HepG2 (cell line): ENCODE measurements around the gene PPP1R2C. TPM values are rescaled to one million over a fixed set of nuclear protein-coding genes. Genes with fewer than 3 reads are reported as not detected.

Experiments
- ATAC-seq: fragments of 200-7000 bp; cut with Tn5 transposase; 3 replicates; pipeline ENCODE4 v1.9.1; 2020; ENCODE audit warnings: mild to moderate bottlenecking, moderate library complexity
- BruUV-seq: library from RNA; stranded (reverse); fragments of 400-500 nt; replicated peaks from 2 replicates; lab custom pipeline; 2021; lab: Mats Ljungman, UMichigan
- CTCF ChIA-PET: fragments of 300-600 bp; formaldehyde crosslinking; extraction: SDS; loops from one replicate; lab custom pipeline; 2021; ENCODE audit warnings: low total read pairs, inconsistent platforms, low intra/inter-chr PET ratio; lab: Yijun Ruan, JAX
- POLR2A ChIA-PET: fragments of 350-600 bp; sonication (Branson Sonifier 250); formaldehyde crosslinking; loops from one replicate; lab custom pipeline; 2020; ENCODE audit warnings: antibody characterized with exemption, inconsistent platforms; lab: Yijun Ruan, JAX
- DNase-seq: peaks from one replicate; pipeline ENCODE4 v3.0.0-alpha.2; 2015; ENCODE audit warnings: low spot score
- FAIRE-seq: peaks from 3 replicates; lab custom pipeline; 2011; peaks lifted over from hg19 to GRCh38; lab: Jason Lieb, UNC
- H2AFZ ChIP-seq: one replicate; pipeline ENCODE4 v1.6.1; 2011; ENCODE audit warnings: low read length, inconsistent platforms
- H3K27ac ChIP-seq: fragments of 300-600 bp; 3 replicates; pipeline ENCODE4 v1.8.0; 2011; ENCODE audit warnings: mixed run types, mild to moderate bottlenecking, mixed read lengths, low read length, inconsistent platforms; ENCODE audit not compliant: insufficient read depth; ENCODE audit errors: extremely low read length
- H3K27me3 ChIP-seq, 2 experiments: fragments of 200-600 bp in 1 of 2; 2 replicates in 1 of 2; 3 replicates in 1 of 2; pipeline versions ENCODE4 v1.6.0 to v1.8.0; 2011; ENCODE audit warnings: low read length in 2 of 2, mild to moderate bottlenecking in 2 of 2, moderate library complexity in 2 of 2, inconsistent platforms in 1 of 2; ENCODE audit not compliant: insufficient read depth in 2 of 2, control insufficient read depth in 1 of 2
- H3K36me3 ChIP-seq, 2 experiments: fragments of 200-600 bp in 1 of 2; replicated peaks in 1 of 2; 2 replicates in 1 of 2; 3 replicates in 1 of 2; pipeline versions ENCODE4 v1.5.1 to v1.8.0; 2011; ENCODE audit warnings: low read length in 2 of 2, inconsistent platforms in 1 of 2; ENCODE audit not compliant: insufficient read depth in 2 of 2, control insufficient read depth in 1 of 2
- H3K4me1 ChIP-seq: 2 replicates; pipeline ENCODE4 v1.5.1; 2012; ENCODE audit warnings: low read length, inconsistent platforms; ENCODE audit not compliant: insufficient read depth
- H3K4me2 ChIP-seq: 2 replicates; pipeline ENCODE4 v1.6.0; 2011; ENCODE audit warnings: low read depth, low read length, inconsistent platforms
- H3K4me3 ChIP-seq, 3 experiments: fragments of 200-600 bp in 1 of 3; sonication (generic), shearing (Covaris generic) in 1 of 3; replicated peaks in 1 of 3; 2 replicates each; pipeline ENCODE4 v1.5.1; 2011 to 2016; ENCODE audit warnings: low read length in 3 of 3, inconsistent platforms in 2 of 3, low read depth in 2 of 3, mild to moderate bottlenecking in 2 of 3, control low read depth in 1 of 3, mixed read lengths in 1 of 3; ENCODE audit not compliant: insufficient read depth in 1 of 3
- H3K79me2 ChIP-seq: one replicate; pipeline ENCODE4 v1.6.1; 2011; ENCODE audit warnings: low read length, inconsistent platforms; ENCODE audit not compliant: insufficient read depth
- H3K9ac ChIP-seq: 2 replicates; pipeline ENCODE4 v1.6.0; 2011; ENCODE audit warnings: mild to moderate bottlenecking, low read depth, low read length, inconsistent platforms; ENCODE audit not compliant: insufficient read depth
- H3K9me3 ChIP-seq: 2 replicates; pipeline ENCODE4 v1.5.1; 2012; ENCODE audit warnings: mild to moderate bottlenecking, low read length
- H4K20me1 ChIP-seq: 2 replicates; pipeline ENCODE4 v1.6.0; 2011; ENCODE audit warnings: inconsistent platforms, mild to moderate bottlenecking, low read length, moderate library complexity; ENCODE audit not compliant: insufficient read depth
- ARNT2 ChIP-seq: sonication (generic); formaldehyde crosslinking; IDR thresholded peaks from 2 replicates; pipeline ENCODE4 v1.8.0; 2022; ENCODE audit warnings: mild to moderate bottlenecking, low read depth, missing genetic modification reagents, moderate library complexity
- CHD4 ChIP-seq: fragments of 200-600 bp; sonication (generic); IDR thresholded peaks from 2 replicates; pipeline ENCODE4 v1.7.0; 2017; ENCODE audit warnings: mild to moderate bottlenecking, low read length, borderline replicate concordance
- HIC2 ChIP-seq: sonication (generic); formaldehyde crosslinking; IDR thresholded peaks from 2 replicates; pipeline ENCODE4 v1.9.0; 2022; ENCODE audit warnings: low read depth, missing genetic modification reagents
- HNRNPL ChIP-seq: fragments of 200-400 bp; formaldehyde crosslinking; IDR thresholded peaks from 2 replicates; pipeline ENCODE4 v1.6.1; 2017; ENCODE audit warnings: mild to moderate bottlenecking, low read depth, low read length
- REPIN1 ChIP-seq: sonication (generic); formaldehyde crosslinking; IDR thresholded peaks from 2 replicates; pipeline ENCODE4 v1.8.0; 2022; ENCODE audit warnings: missing genetic modification reagents, low read depth, mild to moderate bottlenecking, borderline replicate concordance
- THAP9 ChIP-seq: sonication (generic); formaldehyde crosslinking; IDR thresholded peaks from 2 replicates; pipeline ENCODE4; 2020; ENCODE audit warnings: missing genetic modification reagents, mild to moderate bottlenecking, borderline replicate concordance
- ZBTB38 ChIP-seq: sonication (generic); formaldehyde crosslinking; IDR thresholded peaks from 2 replicates; pipeline ENCODE4 v1.5.1; 2020; ENCODE audit warnings: mild to moderate bottlenecking, missing genetic modification reagents
- ZFYVE20 ChIP-seq: sonication (generic); formaldehyde crosslinking; IDR thresholded peaks from 2 replicates; pipeline ENCODE4 v1.8.0; 2023; ENCODE audit warnings: low read depth, mild to moderate bottlenecking, moderate library complexity, missing genetic modification reagents, borderline replicate concordance
- ZNF317 ChIP-seq: sonication (generic); formaldehyde crosslinking; IDR thresholded peaks from 2 replicates; pipeline ENCODE4 v1.5.0; 2020; ENCODE audit warnings: mild to moderate bottlenecking, missing genetic modification reagents
- ZNF354B ChIP-seq: sonication (generic); formaldehyde crosslinking; IDR thresholded peaks from 2 replicates; pipeline ENCODE4 v1.8.0; 2022; ENCODE audit warnings: mild to moderate bottlenecking, missing genetic modification reagents
- ZNF546 ChIP-seq: sonication (generic); formaldehyde crosslinking; conservative IDR thresholded peaks from 2 replicates; pipeline ENCODE4 v1.8.1; 2023; ENCODE audit warnings: mild to moderate bottlenecking, missing genetic modification reagents
- ZNF569 ChIP-seq: sonication (generic); formaldehyde crosslinking; IDR thresholded peaks from 2 replicates; pipeline ENCODE4 v1.5.0; 2020; ENCODE audit warnings: mild to moderate bottlenecking, missing genetic modification reagents, moderate library complexity, borderline replicate concordance
- ZNF792 ChIP-seq: IDR thresholded peaks from 2 replicates; pipeline ENCODE4 v1.6.1; 2016
- WGBS: methylation state at CpG from one replicate; pipeline ENCODE4 v1.1.6; 2017; ENCODE audit warnings: low lambda C conversion rate; 5-methylcytosine and 5-hydroxymethylcytosine counted together
- in situ Hi-C: cut with HindIII; loops from 2 replicates; pipeline ENCODE4 v1.10.0; 2017; ENCODE audit warnings: low pct_unique_long_range_greater_than_20kb; ENCODE audit not compliant: extremely low pct_ligation_motif_present
- intact Hi-C: fragments of 100-400 bp; cut with micrococcal nuclease; formaldehyde crosslinking; loops from one replicate; pipeline ENCODE4 v1.10.0; 2022; ENCODE audit not compliant: unreplicated experiment
- polyA plus RNA-seq, 8 experiments: library from polyadenylated mRNA; depleted of rRNA in 3 of 8; stranded (reverse) in 7 of 8; unstranded in 1 of 8; fragments of >200 nt; fragmentation: Illumina TruSeq in 4 of 8; extraction: Trizol in 4 of 8; gene quantifications; 2 replicates each; pipeline versions ENCODE4 v1.2.1 to v1.2.3, GENCODE V29; 2011 to 2016; ENCODE audit warnings: low read depth in 4 of 8, missing spikeins in 1 of 8, mixed read lengths in 1 of 8; ENCODE audit not compliant: insufficient read depth in 1 of 8
- total RNA-seq, 5 experiments: library from RNA; depleted of rRNA; stranded (reverse); fragments of >200 nt; fragmentation: Illumina TruSeq; extraction: Trizol; gene quantifications; 2 replicates each; pipeline ENCODE4 v1.2.3, GENCODE V29; 2016; ENCODE audit warnings: low read depth in 1 of 5
- TF ChIP-seq, protein P1 (sequence below): IDR thresholded peaks from 2 replicates; pipeline ENCODE4 v1.6.1; 2016
- TF ChIP-seq, protein P2 (sequence below): sonication (generic); formaldehyde crosslinking; IDR thresholded peaks from 2 replicates; pipeline ENCODE4 v1.8.0; 2022; ENCODE audit warnings: mild to moderate bottlenecking, missing genetic modification reagents

Gene PPP1R2C
- total and polyA plus RNA-seq, 2 of the 13 experiments (the other 11 are each of a cell fraction or from before 2014, with no cell fraction given): not detected

DNA sequence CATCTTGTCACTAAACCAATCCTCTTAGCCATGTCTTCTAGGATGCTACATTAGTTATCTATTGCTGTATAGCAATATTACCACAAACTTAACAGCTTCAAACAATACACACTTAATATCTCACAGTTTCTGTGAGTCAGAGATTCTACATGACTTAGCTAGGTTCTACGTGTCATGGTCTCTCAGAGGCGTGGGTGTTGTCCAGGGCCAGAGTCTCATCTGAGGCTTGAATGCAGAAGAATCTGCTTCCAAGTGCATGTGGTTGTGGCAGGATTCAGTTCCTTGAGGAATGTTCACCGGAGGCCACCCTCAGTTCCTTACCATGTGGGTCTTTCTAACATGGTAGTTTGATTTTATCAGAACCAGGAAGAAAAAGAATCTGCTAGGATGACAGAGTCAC, 26.4 kb downstream of the PPP1R2C start (continued):
- TF ChIP-seq, protein P1, sequence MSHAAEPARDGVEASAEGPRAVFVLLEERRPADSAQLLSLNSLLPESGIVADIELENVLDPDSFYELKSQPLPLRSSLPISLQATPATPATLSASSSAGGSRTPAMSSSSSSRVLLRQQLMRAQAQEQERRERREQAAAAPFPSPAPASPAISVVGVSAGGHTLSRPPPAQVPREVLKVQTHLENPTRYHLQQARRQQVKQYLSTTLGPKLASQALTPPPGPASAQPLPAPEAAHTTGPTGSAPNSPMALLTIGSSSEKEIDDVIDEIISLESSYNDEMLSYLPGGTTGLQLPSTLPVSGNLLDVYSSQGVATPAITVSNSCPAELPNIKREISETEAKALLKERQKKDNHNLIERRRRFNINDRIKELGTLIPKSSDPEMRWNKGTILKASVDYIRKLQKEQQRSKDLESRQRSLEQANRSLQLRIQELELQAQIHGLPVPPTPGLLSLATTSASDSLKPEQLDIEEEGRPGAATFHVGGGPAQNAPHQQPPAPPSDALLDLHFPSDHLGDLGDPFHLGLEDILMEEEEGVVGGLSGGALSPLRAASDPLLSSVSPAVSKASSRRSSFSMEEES: no peak
- TF ChIP-seq, all 625 proteins: peak for 0

DNA sequence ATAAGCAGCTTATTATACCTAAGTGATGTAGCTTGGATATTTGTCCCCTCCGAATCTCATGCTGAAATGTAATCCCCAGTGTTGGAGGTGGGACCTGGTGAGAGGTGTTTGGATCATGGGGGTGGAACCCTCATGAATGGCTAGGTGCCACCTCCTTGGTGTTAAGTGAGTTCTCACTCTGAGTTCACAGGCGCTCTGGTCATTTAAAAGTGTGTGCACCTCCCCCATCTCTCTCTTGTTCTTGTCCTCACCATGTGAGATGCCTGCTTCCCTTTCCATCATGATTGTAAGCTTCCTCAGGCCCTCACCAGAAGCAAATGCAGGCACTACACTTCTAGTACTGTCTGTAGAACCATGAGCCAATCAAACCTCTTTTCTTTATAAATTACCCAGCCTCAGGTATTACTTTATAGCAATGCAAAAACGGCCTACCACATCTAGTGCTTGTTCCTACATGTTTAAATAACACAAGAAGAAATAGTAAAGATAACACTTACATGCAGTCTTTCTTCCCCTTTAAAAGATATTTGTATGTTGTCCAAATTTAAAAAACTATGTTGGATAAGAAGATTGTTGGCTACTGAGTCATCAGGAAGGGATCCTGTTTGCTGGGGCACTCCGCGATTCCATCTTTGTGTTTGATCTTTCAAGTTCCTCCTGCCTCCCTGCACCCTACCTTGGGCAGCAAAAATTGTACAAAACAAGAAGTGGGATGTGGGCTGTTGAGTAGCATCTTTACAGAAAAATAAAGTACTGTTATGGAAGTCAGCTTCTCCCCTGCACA, 29.7 kb downstream of the PPP1R2C start:
- Histone ChIP-seq H3K36me3 (no peaks in the 10 kb centered on the region), H4K20me1 (no peaks in the 10 kb centered on the region), H3K27me3 (no peaks in the 10 kb centered on the region), H2AFZ (no peak overlapping the region), H3K4me2 (no peak overlapping the region), H3K27ac (no peak overlapping the region), H3K79me2 (no peaks in the 10 kb centered on the region), H3K4me3 (no peak overlapping the region), H3K9ac (no peak overlapping the region), H3K9me3 (no peaks in the 10 kb centered on the region), H3K4me1 (no peaks in the 10 kb centered on the region)
- POLR2A ChIA-PET: no interaction called here
- no peak for ATAC-seq
- no peak for FAIRE-seq
- BruUV-seq: no TSS peak
- in situ Hi-C loops (no loop called here), intact Hi-C loops (no loop called here)
- CTCF ChIA-PET: no interaction called here
- no peak for DNase-seq
- 15% methylated on average over 5 of the region's 5 CpGs for WGBS
- TF ChIP-seq THAP9 (CRISPR knock-in tag): no peak
- TF ChIP-seq ARNT2 (CRISPR knock-in tag): no peak
- TF ChIP-seq, protein P2, sequence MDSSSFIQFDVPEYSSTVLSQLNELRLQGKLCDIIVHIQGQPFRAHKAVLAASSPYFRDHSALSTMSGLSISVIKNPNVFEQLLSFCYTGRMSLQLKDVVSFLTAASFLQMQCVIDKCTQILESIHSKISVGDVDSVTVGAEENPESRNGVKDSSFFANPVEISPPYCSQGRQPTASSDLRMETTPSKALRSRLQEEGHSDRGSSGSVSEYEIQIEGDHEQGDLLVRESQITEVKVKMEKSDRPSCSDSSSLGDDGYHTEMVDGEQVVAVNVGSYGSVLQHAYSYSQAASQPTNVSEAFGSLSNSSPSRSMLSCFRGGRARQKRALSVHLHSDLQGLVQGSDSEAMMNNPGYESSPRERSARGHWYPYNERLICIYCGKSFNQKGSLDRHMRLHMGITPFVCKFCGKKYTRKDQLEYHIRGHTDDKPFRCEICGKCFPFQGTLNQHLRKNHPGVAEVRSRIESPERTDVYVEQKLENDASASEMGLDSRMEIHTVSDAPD (CRISPR knock-in tag): no peak
- no peak for TF ChIP-seq ZNF792
- no peak for TF ChIP-seq HNRNPL
- TF ChIP-seq ZNF317 (CRISPR knock-in tag): no peak
- TF ChIP-seq ZNF354B: no peak
- no peak for TF ChIP-seq ZNF569 (CRISPR knock-in tag)
- no peak for TF ChIP-seq CHD4
- no peak for TF ChIP-seq ZBTB38 (CRISPR knock-in tag)
- no peak for TF ChIP-seq ZNF546 (CRISPR knock-in tag)
- no peak for TF ChIP-seq HIC2 (CRISPR knock-in tag)
- TF ChIP-seq REPIN1: no peak
- TF ChIP-seq ZFYVE20: no peak
